ENCODE results near the gene NEK6.

DNA sequence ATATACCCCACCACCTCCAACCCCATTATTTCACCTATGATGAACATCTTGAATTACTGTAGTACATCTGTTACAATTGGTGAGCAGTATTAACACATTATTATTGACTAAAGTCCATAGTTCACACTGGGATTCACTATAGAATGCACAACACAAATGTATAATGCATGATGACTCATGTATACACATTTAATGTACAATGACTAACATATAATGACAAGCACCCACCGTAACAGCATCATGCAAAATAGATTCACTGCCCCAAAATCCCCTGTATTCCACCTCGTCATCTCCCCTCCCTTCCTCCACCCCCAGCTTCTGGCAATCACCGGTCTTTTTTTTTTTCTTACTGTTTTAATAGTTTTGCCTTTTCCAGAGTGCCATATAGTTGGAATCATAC is 47.1 kb upstream of the NEK6 start:
- TF ChIP-seq, protein P1, sequence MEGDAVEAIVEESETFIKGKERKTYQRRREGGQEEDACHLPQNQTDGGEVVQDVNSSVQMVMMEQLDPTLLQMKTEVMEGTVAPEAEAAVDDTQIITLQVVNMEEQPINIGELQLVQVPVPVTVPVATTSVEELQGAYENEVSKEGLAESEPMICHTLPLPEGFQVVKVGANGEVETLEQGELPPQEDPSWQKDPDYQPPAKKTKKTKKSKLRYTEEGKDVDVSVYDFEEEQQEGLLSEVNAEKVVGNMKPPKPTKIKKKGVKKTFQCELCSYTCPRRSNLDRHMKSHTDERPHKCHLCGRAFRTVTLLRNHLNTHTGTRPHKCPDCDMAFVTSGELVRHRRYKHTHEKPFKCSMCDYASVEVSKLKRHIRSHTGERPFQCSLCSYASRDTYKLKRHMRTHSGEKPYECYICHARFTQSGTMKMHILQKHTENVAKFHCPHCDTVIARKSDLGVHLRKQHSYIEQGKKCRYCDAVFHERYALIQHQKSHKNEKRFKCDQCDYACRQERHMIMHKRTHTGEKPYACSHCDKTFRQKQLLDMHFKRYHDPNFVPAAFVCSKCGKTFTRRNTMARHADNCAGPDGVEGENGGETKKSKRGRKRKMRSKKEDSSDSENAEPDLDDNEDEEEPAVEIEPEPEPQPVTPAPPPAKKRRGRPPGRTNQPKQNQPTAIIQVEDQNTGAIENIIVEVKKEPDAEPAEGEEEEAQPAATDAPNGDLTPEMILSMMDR (IDR thresholded peaks at IDR 0.05) = no peak
- no peak for TF ChIP-seq ZFX (IDR thresholded peaks at IDR 0.05; ENCODE audit: borderline replicate concordance)

Data from 22Rv1 (cell line).